Measurements from ENCODE around the gene PPHLN1. TPM values are rescaled to one million over a fixed set of nuclear protein-coding genes. Genes with fewer than 3 reads are reported as not detected.

The PPHLN1 gene
- total and polyA plus RNA-seq, 2 donors (not counting 1 experiment from before 2014, with no cell fraction given): 48.8 to 104 TPM

DNA sequence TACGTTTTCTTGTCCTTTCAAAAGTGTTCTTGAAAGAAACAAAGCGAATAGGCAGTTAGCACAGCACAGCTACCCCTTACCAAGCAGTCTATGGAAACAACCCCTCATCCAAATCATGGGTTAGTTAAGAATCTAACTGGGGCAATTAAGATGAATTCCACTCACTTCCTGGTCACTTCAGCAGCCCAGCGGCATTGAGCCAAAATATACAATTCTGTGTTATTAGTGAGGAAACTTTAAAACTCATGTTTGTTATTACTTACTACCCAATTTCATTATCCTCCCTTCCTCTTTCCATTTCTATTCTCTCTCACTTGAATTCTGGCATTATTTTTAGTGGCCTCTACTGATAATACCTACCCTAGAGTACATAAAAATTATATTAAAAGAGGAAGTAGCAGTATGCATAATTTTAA lies 121.4 kb downstream of the PPHLN1 start:
- POLR2A ChIA-PET: no interaction called here
- peak overlapping the region; percentile 28 for H3K4me2 ChIP-seq (replicated peaks; ENCODE audit: low read depth, low read length, poor library complexity, severe bottlenecking)
- intact Hi-C loops (cut with micrococcal nuclease): loop anchor here (2.0 kb wide), 1 partner anchor 21 kb away; no protein-coding TSS in a partner anchor
- peaks cover 55% of the 10 kb centered on the region for H3K4me1 Mint-ChIP-seq
- TF ChIP-seq, protein P1, sequence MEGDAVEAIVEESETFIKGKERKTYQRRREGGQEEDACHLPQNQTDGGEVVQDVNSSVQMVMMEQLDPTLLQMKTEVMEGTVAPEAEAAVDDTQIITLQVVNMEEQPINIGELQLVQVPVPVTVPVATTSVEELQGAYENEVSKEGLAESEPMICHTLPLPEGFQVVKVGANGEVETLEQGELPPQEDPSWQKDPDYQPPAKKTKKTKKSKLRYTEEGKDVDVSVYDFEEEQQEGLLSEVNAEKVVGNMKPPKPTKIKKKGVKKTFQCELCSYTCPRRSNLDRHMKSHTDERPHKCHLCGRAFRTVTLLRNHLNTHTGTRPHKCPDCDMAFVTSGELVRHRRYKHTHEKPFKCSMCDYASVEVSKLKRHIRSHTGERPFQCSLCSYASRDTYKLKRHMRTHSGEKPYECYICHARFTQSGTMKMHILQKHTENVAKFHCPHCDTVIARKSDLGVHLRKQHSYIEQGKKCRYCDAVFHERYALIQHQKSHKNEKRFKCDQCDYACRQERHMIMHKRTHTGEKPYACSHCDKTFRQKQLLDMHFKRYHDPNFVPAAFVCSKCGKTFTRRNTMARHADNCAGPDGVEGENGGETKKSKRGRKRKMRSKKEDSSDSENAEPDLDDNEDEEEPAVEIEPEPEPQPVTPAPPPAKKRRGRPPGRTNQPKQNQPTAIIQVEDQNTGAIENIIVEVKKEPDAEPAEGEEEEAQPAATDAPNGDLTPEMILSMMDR (IDR thresholded peaks at IDR 0.05): no peak
- TF ChIP-seq EZH2 (IDR thresholded peaks at IDR 0.05; ENCODE audit: borderline replicate concordance, insufficient read depth, low read depth, low read length, poor library complexity, severe bottlenecking): no peak
- H3K9ac ChIP-seq (ENCODE audit: low read length): no peak overlapping the region
- H3K27me3 ChIP-seq (replicated peaks in 1 of 4; ENCODE audit: control extremely low read depth in 1 of 4, control insufficient read depth in 3 of 4, insufficient read depth in 4 of 4, low read length in 3 of 4): no peaks in the 10 kb centered on the region
- no peaks in the 10 kb centered on the region for H4K20me1 ChIP-seq (ENCODE audit: control insufficient read depth, insufficient read depth, low read length, poor library complexity, severe bottlenecking)
- peak overlapping the region; percentile 14 to 64 for H3K27ac ChIP-seq (ENCODE audit: low read length in 2 of 2)
- peak overlapping the region; percentile 39 for H2AFZ ChIP-seq (ENCODE audit: insufficient read depth, low read depth, low read length, poor library complexity, severe bottlenecking)
- WGBS (ENCODE audit: insufficient coverage): no CpG with 5 or more reads among the region's 3 CpGs
- H3K9me3 ChIP-seq (ENCODE audit: control extremely low read depth in 1 of 3, control insufficient read depth in 2 of 3, insufficient read depth in 1 of 3, low read length in 2 of 3): peaks cover 0 to 10% (median 0%) of the 10 kb centered on the region in 3 donors
- peaks cover 2 to 16% of the 10 kb centered on the region in 2 experiments for H3K36me3 ChIP-seq (replicated peaks in 1 of 2; ENCODE audit: control extremely low read depth in 1 of 2, control insufficient read depth in 1 of 2, extremely low read depth in 1 of 2, insufficient read depth in 2 of 2, low read length in 1 of 2)
- no peak for DNase-seq
- H3K4me1 ChIP-seq (ENCODE audit: control insufficient read depth in 2 of 2, insufficient read depth in 2 of 2, low read length in 2 of 2): peaks cover 48 to 56% of the 10 kb centered on the region in 2 donors
- H3K4me3 ChIP-seq (ENCODE audit: control extremely low read depth in 1 of 5, extremely low read depth in 1 of 5, insufficient read depth in 1 of 5, low read depth in 2 of 5, low read length in 4 of 5): no peak overlapping the region
- H3K27ac Mint-ChIP-seq: peak overlapping the region; percentile 82
- no peak for ATAC-seq (ENCODE audit: low read depth)
- H3K79me2 ChIP-seq (ENCODE audit: control insufficient read depth, insufficient read depth, low read length): no peaks in the 10 kb centered on the region
- H3K4me3 Mint-ChIP-seq: peak overlapping the region; percentile 15
- H3K27me3 Mint-ChIP-seq: no peaks in the 10 kb centered on the region
- H3K9me3 Mint-ChIP-seq (ENCODE audit: insufficient read depth): peaks cover 8% of the 10 kb centered on the region
- CTCF ChIA-PET: interaction anchor here (0.8 kb wide), 1 partner anchor 37 kb away, joined by 5 read pairs; no protein-coding TSS in a partner anchor

DNA sequence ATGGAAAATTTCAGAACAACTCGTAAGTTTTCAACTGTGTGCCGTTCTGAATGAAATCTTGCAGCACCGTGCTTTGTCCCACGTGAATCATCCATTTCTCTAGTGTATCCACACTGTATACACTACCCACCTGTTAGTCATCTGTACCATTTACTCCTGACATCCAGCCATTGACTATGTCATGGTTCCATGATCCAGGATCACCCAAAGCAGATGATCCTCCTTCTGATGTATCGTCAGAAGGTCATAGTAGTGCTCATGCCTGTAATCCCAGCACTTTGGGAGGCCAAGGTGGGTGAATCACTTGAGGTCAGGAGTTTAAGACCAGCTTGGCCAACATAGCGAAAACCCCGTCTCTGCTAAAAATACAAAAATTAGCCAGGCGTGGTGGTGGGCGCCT lies 122.9 kb downstream of the PPHLN1 start:
- ATAC-seq (ENCODE audit: low read depth) (no peak), DNase-seq (no peak)
- H3K36me3 ChIP-seq (replicated peaks in 1 of 2; ENCODE audit: control extremely low read depth in 1 of 2, control insufficient read depth in 1 of 2, extremely low read depth in 1 of 2, insufficient read depth in 2 of 2, low read length in 1 of 2): peaks cover 0 to 10% of the 10 kb centered on the region in 2 experiments
- TF ChIP-seq, protein P1 (IDR thresholded peaks at IDR 0.05): no peak
- no peak for TF ChIP-seq EZH2 (IDR thresholded peaks at IDR 0.05; ENCODE audit: borderline replicate concordance, insufficient read depth, low read depth, low read length, poor library complexity, severe bottlenecking)
- H3K27me3 ChIP-seq (replicated peaks in 1 of 4; ENCODE audit: control extremely low read depth in 1 of 4, control insufficient read depth in 3 of 4, insufficient read depth in 4 of 4, low read length in 3 of 4): no peaks in the 10 kb centered on the region
- POLR2A ChIA-PET: no interaction called here
- H3K27ac Mint-ChIP-seq: peak overlapping the region; percentile 59
- H3K4me1 ChIP-seq (ENCODE audit: control insufficient read depth in 2 of 2, insufficient read depth in 2 of 2, low read length in 2 of 2): peaks cover 63 to 71% of the 10 kb centered on the region in 2 donors
- WGBS (ENCODE audit: insufficient coverage): 89% methylated on average over 8 of the region's 9 CpGs
- no peak overlapping the region for H3K4me3 ChIP-seq (ENCODE audit: control extremely low read depth in 1 of 5, extremely low read depth in 1 of 5, insufficient read depth in 1 of 5, low read depth in 2 of 5, low read length in 4 of 5)
- H3K27ac ChIP-seq (ENCODE audit: low read length in 2 of 2): peak overlapping the region in 1 of 2 donors; percentile 64
- no peak overlapping the region for H2AFZ ChIP-seq (ENCODE audit: insufficient read depth, low read depth, low read length, poor library complexity, severe bottlenecking)
- H3K79me2 ChIP-seq (ENCODE audit: control insufficient read depth, insufficient read depth, low read length): no peaks in the 10 kb centered on the region
- H3K4me1 Mint-ChIP-seq: peaks cover 68% of the 10 kb centered on the region
- peak overlapping the region; percentile 33 for H3K4me3 Mint-ChIP-seq
- peaks cover 0 to 9% (median 0%) of the 10 kb centered on the region in 3 donors for H3K9me3 ChIP-seq (ENCODE audit: control extremely low read depth in 1 of 3, control insufficient read depth in 2 of 3, insufficient read depth in 1 of 3, low read length in 2 of 3)
- CTCF ChIA-PET: interaction anchor here (1.2 kb wide), 2 partner anchors 21 to 36 kb away, joined by 4 to 5 read pairs; no protein-coding TSS in a partner anchor
- intact Hi-C loops (cut with micrococcal nuclease): loop anchor here (1.0 kb wide), 1 partner anchor 34 kb away; no protein-coding TSS in a partner anchor
- H4K20me1 ChIP-seq (ENCODE audit: control insufficient read depth, insufficient read depth, low read length, poor library complexity, severe bottlenecking): no peaks in the 10 kb centered on the region
- H3K9me3 Mint-ChIP-seq (ENCODE audit: insufficient read depth): peaks cover 4% of the 10 kb centered on the region
- peak overlapping the region; percentile 28 for H3K4me2 ChIP-seq (replicated peaks; ENCODE audit: low read depth, low read length, poor library complexity, severe bottlenecking)
- H3K9ac ChIP-seq (ENCODE audit: low read length): no peak overlapping the region
- H3K27me3 Mint-ChIP-seq: no peaks in the 10 kb centered on the region

All from B cell (primary cell).